NT2/D1 (cell line): ENCODE data around the gene TAGAP.

Experiments used
- SUZ12 ChIP-seq: IDR thresholded peaks from 2 replicates; pipeline ENCODE4 v1.6.1; 2011; ENCODE audit not compliant: insufficient read length, insufficient read depth; ENCODE audit errors: extremely low read depth
- YY1 ChIP-seq: IDR thresholded peaks from 2 replicates; pipeline ENCODE4 v1.6.1; 2011; ENCODE audit not compliant: insufficient read length, insufficient read depth
- ZNF274 ChIP-seq: IDR thresholded peaks from 2 replicates; pipeline ENCODE4 v1.6.1; 2011; ENCODE audit warnings: mild to moderate bottlenecking, low read depth, low read length

DNA sequence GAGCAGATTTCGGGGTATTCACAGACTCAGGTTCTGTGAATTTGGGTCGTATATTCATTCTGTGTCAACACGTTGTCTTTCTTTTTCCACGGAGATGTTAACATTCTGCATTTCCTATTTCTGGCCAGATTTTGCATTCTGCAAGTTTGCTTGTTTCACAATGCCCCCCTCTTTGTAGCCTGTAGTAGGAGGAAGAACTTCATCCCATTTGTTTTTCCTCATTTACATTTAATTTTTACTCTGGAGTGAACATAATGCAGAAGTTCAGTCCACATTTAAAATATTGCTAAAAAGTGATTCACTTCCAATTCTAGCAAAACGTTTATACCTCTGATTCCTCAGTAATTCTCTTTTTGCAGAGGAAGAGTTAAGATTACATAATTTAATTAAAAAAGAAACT, 12.9 kb downstream of the TAGAP start:
- TF ChIP-seq ZNF274 (no peak), YY1 (no peak), SUZ12 (no peak)
